GM23338 (cell line): ENCODE data around the gene CDKN3. TPM values are rescaled to one million over a fixed set of nuclear protein-coding genes. Genes with fewer than 3 reads are reported as not detected.
"Not testable (repeated sequence)": the region's sequence is repeated elsewhere in the genome, so short reads cannot be mapped to it uniquely, and the experiment has no call there.

ENCODE experiments used
- ATAC-seq: fragments of 200-7000 bp; cut with Tn5 transposase; 3 replicates; pipeline ENCODE4 v1.9.1; 2020
- DNase-seq: peaks from one replicate; pipeline ENCODE4 v3.0.0-alpha.2; 2015; ENCODE audit warnings: low spot score
- H2AFZ ChIP-seq: fragments of 200-600 bp; sonication (generic); 2 replicates; pipeline ENCODE4 v1.8.0; 2016; ENCODE audit warnings: antibody characterized with exemption, mild to moderate bottlenecking, moderate library complexity
- H3F3A ChIP-seq: fragments of 200-600 bp; sonication (generic); replicated peaks from 2 replicates; pipeline ENCODE4 v1.8.0; 2017; ENCODE audit warnings: antibody characterized with exemption, mixed run types, low read depth
- H3K27ac ChIP-seq: fragments of 200-600 bp; sonication (generic); 2 replicates; pipeline ENCODE4 v1.6.1; 2016; ENCODE audit warnings: low read depth
- H3K27me3 ChIP-seq: fragments of 200-600 bp; sonication (generic); 2 replicates; pipeline ENCODE4 v1.8.0; 2016; ENCODE audit warnings: mild to moderate bottlenecking, mixed run types, moderate library complexity; ENCODE audit not compliant: insufficient read depth
- H3K36me3 ChIP-seq: fragments of 200-600 bp; sonication (generic); 2 replicates; pipeline ENCODE4 v1.8.0; 2016; ENCODE audit warnings: mild to moderate bottlenecking; ENCODE audit not compliant: insufficient read depth
- H3K4me1 ChIP-seq: fragments of 200-600 bp; sonication (generic); 2 replicates; pipeline ENCODE4 v1.8.0; 2016; ENCODE audit warnings: mild to moderate bottlenecking, moderate library complexity; ENCODE audit not compliant: insufficient read depth
- H3K4me2 ChIP-seq: fragments of 200-600 bp; sonication (generic); 2 replicates; pipeline ENCODE4 v1.7.1; 2017; ENCODE audit warnings: mixed run types
- H3K4me3 ChIP-seq: fragments of 200-600 bp; sonication (generic); 2 replicates; pipeline ENCODE4 v1.6.1; 2016; ENCODE audit warnings: mixed run types
- H3K79me2 ChIP-seq: fragments of 200-600 bp; sonication (generic); replicated peaks from 2 replicates; pipeline ENCODE4 v1.8.0; 2017; ENCODE audit warnings: mild to moderate bottlenecking; ENCODE audit not compliant: insufficient read depth
- H3K9me2 ChIP-seq: fragments of 200-600 bp; sonication (generic); 2 replicates; pipeline ENCODE4 v1.8.0; 2017; ENCODE audit not compliant: insufficient read depth
- H4K20me1 ChIP-seq: fragments of 200-600 bp; sonication (generic); replicated peaks from 2 replicates; pipeline ENCODE4 v1.8.0; 2017; ENCODE audit warnings: mild to moderate bottlenecking; ENCODE audit not compliant: insufficient read depth
- H3K27ac Mint-ChIP-seq: 2 replicates; pipeline ENCODE4 v1.8.0; 2020; ENCODE audit warnings: inconsistent platforms, mild to moderate bottlenecking, moderate library complexity, mixed read lengths
- H3K27me3 Mint-ChIP-seq: 3 replicates; pipeline ENCODE4 v1.8.0; 2022; ENCODE audit warnings: low read depth, mild to moderate bottlenecking, moderate library complexity, mixed read lengths, inconsistent platforms; ENCODE audit not compliant: insufficient read depth, poor library complexity
- H3K36me3 Mint-ChIP-seq: 3 replicates; pipeline ENCODE4 v1.8.0; 2021; ENCODE audit warnings: low read depth, mild to moderate bottlenecking, inconsistent platforms, moderate library complexity, mixed read lengths
- H3K4me1 Mint-ChIP-seq: 3 replicates; pipeline ENCODE4 v1.8.0; 2020; ENCODE audit warnings: mild to moderate bottlenecking, inconsistent platforms, mixed read lengths
- H3K4me3 Mint-ChIP-seq: 3 replicates; pipeline ENCODE4 v1.8.0; 2021; ENCODE audit warnings: moderate library complexity, mild to moderate bottlenecking, inconsistent platforms, mixed read lengths
- H3K9me3 Mint-ChIP-seq: 3 replicates; pipeline ENCODE4 v1.8.0; 2020; ENCODE audit warnings: moderate library complexity, mild to moderate bottlenecking, inconsistent platforms, mixed read lengths
- polyA plus RNA-seq: library from polyadenylated mRNA; unstranded; fragments of >200 nt; fragmentation: Nextera tagmentation; extraction: Ambion mirVana; gene quantifications from 2 replicates; pipeline ENCODE4 v1.2.1, GENCODE V29; 2016
- total RNA-seq: library from RNA; depleted of rRNA; stranded (reverse); fragments of >200 nt; shearing (Covaris generic); gene quantifications from 2 replicates; pipeline ENCODE4 v1.2.3, GENCODE V29; 2014
- TF ChIP-seq, protein P1 (sequence below), 2 experiments: fragments of 200-600 bp in 1 of 2; sonication (generic) in 1 of 2; conservative IDR thresholded peaks; 2 replicates each; pipeline versions ENCODE4 v1.5.1 to v1.6.1; 2016 to 2017; ENCODE audit warnings: antibody characterized with exemption in 2 of 2, low read depth in 2 of 2, mild to moderate bottlenecking in 2 of 2, moderate library complexity in 1 of 2
- TF ChIP-seq, protein P2 (sequence below): fragments of 250-450 bp; sonication (Bioruptor Pico); IDR thresholded peaks from 2 replicates; pipeline ENCODE4 v1.5.0; 2020; ENCODE audit warnings: mild to moderate bottlenecking, moderate library complexity

Gene CDKN3
- total and polyA plus RNA-seq, 2 experiments from 2014 or later = 36.3 to 97.4 TPM

DNA sequence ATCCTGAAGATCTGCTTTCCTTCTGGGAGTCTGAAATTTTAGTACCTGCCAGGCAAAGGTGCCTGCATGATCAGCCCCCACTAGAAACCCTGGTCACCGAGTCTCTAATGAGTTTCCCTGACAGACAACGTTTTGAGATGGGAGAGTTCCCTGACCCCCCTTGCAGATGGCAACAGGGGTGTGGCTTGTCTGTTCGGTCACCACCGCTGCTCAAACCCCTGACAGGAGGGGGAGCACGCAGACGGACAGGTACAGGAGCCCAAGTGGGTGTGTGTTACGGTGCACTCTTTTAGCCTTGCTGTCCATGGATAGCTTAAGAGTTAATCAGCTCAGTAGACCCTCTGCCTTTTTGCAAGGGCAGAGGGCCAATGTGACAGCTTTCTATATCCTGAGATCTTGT, 19.3 kb upstream of the CDKN3 start (continued):
- TF ChIP-seq, protein P1, sequence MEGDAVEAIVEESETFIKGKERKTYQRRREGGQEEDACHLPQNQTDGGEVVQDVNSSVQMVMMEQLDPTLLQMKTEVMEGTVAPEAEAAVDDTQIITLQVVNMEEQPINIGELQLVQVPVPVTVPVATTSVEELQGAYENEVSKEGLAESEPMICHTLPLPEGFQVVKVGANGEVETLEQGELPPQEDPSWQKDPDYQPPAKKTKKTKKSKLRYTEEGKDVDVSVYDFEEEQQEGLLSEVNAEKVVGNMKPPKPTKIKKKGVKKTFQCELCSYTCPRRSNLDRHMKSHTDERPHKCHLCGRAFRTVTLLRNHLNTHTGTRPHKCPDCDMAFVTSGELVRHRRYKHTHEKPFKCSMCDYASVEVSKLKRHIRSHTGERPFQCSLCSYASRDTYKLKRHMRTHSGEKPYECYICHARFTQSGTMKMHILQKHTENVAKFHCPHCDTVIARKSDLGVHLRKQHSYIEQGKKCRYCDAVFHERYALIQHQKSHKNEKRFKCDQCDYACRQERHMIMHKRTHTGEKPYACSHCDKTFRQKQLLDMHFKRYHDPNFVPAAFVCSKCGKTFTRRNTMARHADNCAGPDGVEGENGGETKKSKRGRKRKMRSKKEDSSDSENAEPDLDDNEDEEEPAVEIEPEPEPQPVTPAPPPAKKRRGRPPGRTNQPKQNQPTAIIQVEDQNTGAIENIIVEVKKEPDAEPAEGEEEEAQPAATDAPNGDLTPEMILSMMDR (conservative IDR thresholded peaks at IDR 0.05; ENCODE audit: low read depth in 2 of 2) = no peak
- TF ChIP-seq, protein P2, sequence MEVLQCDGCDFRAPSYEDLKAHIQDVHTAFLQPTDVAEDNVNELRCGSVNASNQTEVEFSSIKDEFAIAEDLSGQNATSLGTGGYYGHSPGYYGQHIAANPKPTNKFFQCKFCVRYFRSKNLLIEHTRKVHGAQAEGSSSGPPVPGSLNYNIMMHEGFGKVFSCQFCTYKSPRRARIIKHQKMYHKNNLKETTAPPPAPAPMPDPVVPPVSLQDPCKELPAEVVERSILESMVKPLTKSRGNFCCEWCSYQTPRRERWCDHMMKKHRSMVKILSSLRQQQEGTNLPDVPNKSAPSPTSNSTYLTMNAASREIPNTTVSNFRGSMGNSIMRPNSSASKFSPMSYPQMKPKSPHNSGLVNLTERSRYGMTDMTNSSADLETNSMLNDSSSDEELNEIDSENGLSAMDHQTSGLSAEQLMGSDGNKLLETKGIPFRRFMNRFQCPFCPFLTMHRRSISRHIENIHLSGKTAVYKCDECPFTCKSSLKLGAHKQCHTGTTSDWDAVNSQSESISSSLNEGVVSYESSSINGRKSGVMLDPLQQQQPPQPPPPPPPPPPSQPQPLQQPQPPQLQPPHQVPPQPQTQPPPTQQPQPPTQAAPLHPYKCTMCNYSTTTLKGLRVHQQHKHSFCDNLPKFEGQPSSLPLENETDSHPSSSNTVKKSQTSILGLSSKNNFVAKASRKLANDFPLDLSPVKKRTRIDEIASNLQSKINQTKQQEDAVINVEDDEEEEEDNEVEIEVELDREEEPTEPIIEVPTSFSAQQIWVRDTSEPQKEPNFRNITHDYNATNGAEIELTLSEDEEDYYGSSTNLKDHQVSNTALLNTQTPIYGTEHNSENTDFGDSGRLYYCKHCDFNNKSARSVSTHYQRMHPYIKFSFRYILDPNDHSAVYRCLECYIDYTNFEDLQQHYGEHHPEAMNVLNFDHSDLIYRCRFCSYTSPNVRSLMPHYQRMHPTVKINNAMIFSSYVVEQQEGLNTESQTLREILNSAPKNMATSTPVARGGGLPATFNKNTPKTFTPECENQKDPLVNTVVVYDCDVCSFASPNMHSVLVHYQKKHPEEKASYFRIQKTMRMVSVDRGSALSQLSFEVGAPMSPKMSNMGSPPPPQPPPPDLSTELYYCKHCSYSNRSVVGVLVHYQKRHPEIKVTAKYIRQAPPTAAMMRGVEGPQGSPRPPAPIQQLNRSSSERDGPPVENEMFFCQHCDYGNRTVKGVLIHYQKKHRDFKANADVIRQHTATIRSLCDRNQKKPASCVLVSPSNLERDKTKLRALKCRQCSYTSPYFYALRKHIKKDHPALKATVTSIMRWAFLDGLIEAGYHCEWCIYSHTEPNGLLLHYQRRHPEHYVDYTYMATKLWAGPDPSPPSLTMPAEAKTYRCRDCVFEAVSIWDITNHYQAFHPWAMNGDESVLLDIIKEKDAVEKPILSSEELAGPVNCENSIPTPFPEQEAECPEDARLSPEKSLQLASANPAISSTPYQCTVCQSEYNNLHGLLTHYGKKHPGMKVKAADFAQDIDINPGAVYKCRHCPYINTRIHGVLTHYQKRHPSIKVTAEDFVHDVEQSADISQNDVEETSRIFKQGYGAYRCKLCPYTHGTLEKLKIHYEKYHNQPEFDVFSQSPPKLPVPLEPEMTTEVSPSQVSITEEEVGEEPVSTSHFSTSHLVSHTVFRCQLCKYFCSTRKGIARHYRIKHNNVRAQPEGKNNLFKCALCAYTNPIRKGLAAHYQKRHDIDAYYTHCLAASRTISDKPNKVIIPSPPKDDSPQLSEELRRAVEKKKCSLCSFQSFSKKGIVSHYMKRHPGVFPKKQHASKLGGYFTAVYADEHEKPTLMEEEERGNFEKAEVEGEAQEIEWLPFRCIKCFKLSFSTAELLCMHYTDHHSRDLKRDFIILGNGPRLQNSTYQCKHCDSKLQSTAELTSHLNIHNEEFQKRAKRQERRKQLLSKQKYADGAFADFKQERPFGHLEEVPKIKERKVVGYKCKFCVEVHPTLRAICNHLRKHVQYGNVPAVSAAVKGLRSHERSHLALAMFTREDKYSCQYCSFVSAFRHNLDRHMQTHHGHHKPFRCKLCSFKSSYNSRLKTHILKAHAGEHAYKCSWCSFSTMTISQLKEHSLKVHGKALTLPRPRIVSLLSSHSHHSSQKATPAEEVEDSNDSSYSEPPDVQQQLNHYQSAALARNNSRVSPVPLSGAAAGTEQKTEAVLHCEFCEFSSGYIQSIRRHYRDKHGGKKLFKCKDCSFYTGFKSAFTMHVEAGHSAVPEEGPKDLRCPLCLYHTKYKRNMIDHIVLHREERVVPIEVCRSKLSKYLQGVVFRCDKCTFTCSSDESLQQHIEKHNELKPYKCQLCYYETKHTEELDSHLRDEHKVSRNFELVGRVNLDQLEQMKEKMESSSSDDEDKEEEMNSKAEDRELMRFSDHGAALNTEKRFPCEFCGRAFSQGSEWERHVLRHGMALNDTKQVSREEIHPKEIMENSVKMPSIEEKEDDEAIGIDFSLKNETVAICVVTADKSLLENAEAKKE = no peak

DNA sequence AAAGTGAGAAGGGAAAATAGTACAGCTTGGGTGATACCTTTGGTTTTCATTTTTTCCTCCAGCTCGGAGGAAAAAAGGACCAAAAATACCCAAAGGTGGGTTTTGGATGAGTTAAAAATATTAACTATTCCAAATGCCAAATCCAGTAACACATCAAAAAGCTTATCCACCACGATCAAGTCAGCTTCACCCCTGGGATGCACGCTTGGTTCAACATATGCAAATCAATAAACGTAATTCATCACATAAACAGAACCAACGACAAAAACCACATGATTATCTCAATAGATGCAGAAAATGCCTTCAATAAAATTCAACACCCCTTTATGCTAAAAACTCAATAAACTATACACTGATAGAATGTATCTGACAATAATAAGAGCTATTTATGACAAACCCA, 17.9 kb upstream of the CDKN3 start:
- not testable (repeated sequence) for H3K9me2 ChIP-seq, DNase-seq, H4K20me1 ChIP-seq, H3K27ac Mint-ChIP-seq, H3K9me3 Mint-ChIP-seq, H3K27me3 ChIP-seq, H3K27ac ChIP-seq, H2AFZ ChIP-seq, H3K36me3 ChIP-seq, H3F3A ChIP-seq, H3K4me3 Mint-ChIP-seq, ATAC-seq, H3K36me3 Mint-ChIP-seq, H3K4me2 ChIP-seq, H3K4me3 ChIP-seq, H3K79me2 ChIP-seq, H3K27me3 Mint-ChIP-seq
- H3K4me1 ChIP-seq = peaks cover 10% of the 10 kb centered on the region
- H3K4me1 Mint-ChIP-seq = peaks cover 18% of the 10 kb centered on the region

DNA sequence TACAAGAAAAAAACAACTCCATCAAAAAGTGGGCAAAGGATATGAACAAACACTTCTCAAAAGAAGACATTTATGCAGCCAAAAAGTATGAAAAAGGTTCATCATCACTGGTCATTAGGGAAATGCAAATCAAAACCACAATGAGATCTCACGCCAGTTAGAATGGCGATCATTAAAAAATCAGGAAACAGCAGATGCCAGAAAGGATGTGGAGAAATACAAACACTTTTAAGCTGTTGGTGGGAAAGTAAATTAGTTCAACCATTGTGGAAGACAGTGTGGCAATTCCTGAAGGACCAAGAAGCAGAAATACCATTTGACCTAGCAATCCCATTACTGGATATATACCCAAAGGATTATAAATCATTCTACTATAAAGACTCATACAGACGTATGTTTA, 16.2 kb upstream of the CDKN3 start:
- not testable (repeated sequence) for H3K27me3 Mint-ChIP-seq, H3K4me1 ChIP-seq, H3K79me2 ChIP-seq, H3K27ac ChIP-seq, DNase-seq, H4K20me1 ChIP-seq, H3K9me2 ChIP-seq, H2AFZ ChIP-seq, H3K4me3 ChIP-seq, H3F3A ChIP-seq, H3K36me3 Mint-ChIP-seq, H3K4me1 Mint-ChIP-seq, H3K4me2 ChIP-seq, H3K27me3 ChIP-seq, H3K36me3 ChIP-seq, H3K4me3 Mint-ChIP-seq, ATAC-seq, H3K9me3 Mint-ChIP-seq, H3K27ac Mint-ChIP-seq
